Measurements from ENCODE around the gene MYO1D. TPM values are rescaled to one million over a fixed set of nuclear protein-coding genes. Genes with fewer than 3 reads are reported as not detected.

MYO1D gene
- total and polyA plus RNA-seq, 2 of the 13 experiments (the other 11 are each of a cell fraction or from before 2014, with no cell fraction given): 13.2 to 17.3 TPM

- TF ChIP-seq ZNF749 (CRISPR knock-in tag; IDR thresholded peaks at IDR 0.05; ENCODE audit: borderline replicate concordance) (no peak), ZNF83 (CRISPR knock-in tag; IDR thresholded peaks at IDR 0.05; ENCODE audit: borderline replicate concordance) (no peak), ZNF891 (CRISPR knock-in tag; IDR thresholded peaks at IDR 0.05) (no peak), GMEB1 (CRISPR knock-in tag; IDR thresholded peaks at IDR 0.05; ENCODE audit: borderline replicate concordance) (no peak), ELF4 (CRISPR knock-in tag; IDR thresholded peaks at IDR 0.05; ENCODE audit: borderline replicate concordance) (no peak), RBM22 (optimal IDR thresholded peaks at IDR 0.05; ENCODE audit: low read length) (no peak), ZNF44 (CRISPR knock-in tag; IDR thresholded peaks at IDR 0.05) (no peak), ZSCAN21 (CRISPR knock-in tag; IDR thresholded peaks at IDR 0.05; ENCODE audit: borderline replicate concordance) (no peak)
Observed at GRCh38 chr17:32625971-32626370, 251.0 kb downstream of the MYO1D start (continued).

GRCh38 chr17:32623196-32623595, 253.7 kb downstream of the MYO1D start:
- ChIA-PET CTCF (ENCODE audit: low intra/inter-chr PET ratio, low total read pairs) (no interaction called here), POLR2A (no interaction called here)
- Histone ChIP-seq H4K20me1 (ENCODE audit: insufficient read depth, low read length) (no peaks in the 10 kb centered on the region), H3K27me3 (ENCODE audit: control insufficient read depth in 1 of 2, insufficient read depth in 2 of 2, low read length in 2 of 2) (no peaks in the 10 kb centered on the region), H3K9ac (ENCODE audit: insufficient read depth, low read depth, low read length) (no peak overlapping the region), H3K79me2 (ENCODE audit: insufficient read depth, low read length) (no peaks in the 10 kb centered on the region), H3K4me1 (ENCODE audit: insufficient read depth, low read length) (no peaks in the 10 kb centered on the region), H2AFZ (ENCODE audit: low read length) (no peak overlapping the region), H3K9me3 (ENCODE audit: low read length) (no peaks in the 10 kb centered on the region), H3K27ac (ENCODE audit: extremely low read length, insufficient read depth, low read length) (no peak overlapping the region), H3K4me3 (replicated peaks in 1 of 3; ENCODE audit: insufficient read depth in 1 of 3, low read depth in 2 of 3, low read length in 3 of 3) (no peak overlapping the region), H3K36me3 (replicated peaks in 1 of 2; ENCODE audit: control insufficient read depth in 1 of 2, insufficient read depth in 2 of 2, low read length in 2 of 2) (no peaks in the 10 kb centered on the region), H3K4me2 (ENCODE audit: low read depth, low read length) (no peak overlapping the region)
- no TSS peak for BruUV-seq (replicated peaks)
- DNase-seq (ENCODE audit: low spot score) (no peak), ATAC-seq (no peak), FAIRE-seq (no peak)
- intact Hi-C loops (cut with micrococcal nuclease; ENCODE audit: unreplicated experiment) (no loop called here), in situ Hi-C loops (cut with HindIII; ENCODE audit: extremely low pct_ligation_motif_present, low pct_unique_long_range_greater_than_20kb) (no loop called here)
- TF ChIP-seq ATF1 (CRISPR knock-in tag; IDR thresholded peaks at IDR 0.05): no peak
- no peak for TF ChIP-seq ZNF687 (CRISPR knock-in tag; IDR thresholded peaks at IDR 0.05)
- no peak for TF ChIP-seq JUNB (CRISPR knock-in tag; IDR thresholded peaks at IDR 0.05; ENCODE audit: borderline replicate concordance)
- 85% methylated on average over 2 of the region's 2 CpGs for WGBS (ENCODE audit: low lambda C conversion rate)

All from HepG2 (cell line).